Karpas-422 (cell line): ENCODE data around the gene NEDD4L. TPM values are rescaled to one million over a fixed set of nuclear protein-coding genes. Genes with fewer than 3 reads are reported as not detected.

ENCODE experiments used
- DNase-seq: peaks from one replicate; pipeline ENCODE4 v3.0.0-alpha.2; 2015
- H2AFZ ChIP-seq: fragments of 200-600 bp; sonication (generic); 2 replicates; pipeline ENCODE4 v1.6.1; 2014; ENCODE audit warnings: antibody characterized with exemption, low read length, mixed read lengths
- H3K27ac ChIP-seq: fragments of 200-600 bp; sonication (generic); 2 replicates; pipeline ENCODE4 v1.5.1; 2014; ENCODE audit warnings: mild to moderate bottlenecking, low read length, moderate library complexity
- H3K27me3 ChIP-seq: fragments of 200-600 bp; sonication (generic); 2 replicates; pipeline ENCODE4 v1.6.1; 2014; ENCODE audit warnings: low read length, mixed read lengths
- H3K36me3 ChIP-seq: fragments of 200-600 bp; sonication (generic); 2 replicates; pipeline ENCODE4 v1.6.1; 2014; ENCODE audit warnings: low read length, mixed read lengths; ENCODE audit not compliant: insufficient read depth
- H3K4me1 ChIP-seq: fragments of 200-600 bp; sonication (generic); 2 replicates; pipeline ENCODE4 v1.6.1; 2014; ENCODE audit warnings: mild to moderate bottlenecking, low read length, mixed read lengths
- H3K4me2 ChIP-seq: fragments of 200-600 bp; sonication (generic); 2 replicates; pipeline ENCODE4 v1.6.1; 2014; ENCODE audit warnings: low read length, low read depth, mild to moderate bottlenecking; ENCODE audit not compliant: poor library complexity, severe bottlenecking
- H3K4me3 ChIP-seq: fragments of 200-600 bp; sonication (generic); 2 replicates; pipeline ENCODE4 v1.5.1; 2014; ENCODE audit warnings: mild to moderate bottlenecking, antibody characterized with exemption, low read length, mixed read lengths
- H3K79me2 ChIP-seq: fragments of 200-600 bp; sonication (generic); 2 replicates; pipeline ENCODE4 v1.6.1; 2014; ENCODE audit warnings: mild to moderate bottlenecking, low read length, mixed read lengths
- H3K9ac ChIP-seq: fragments of 200-600 bp; sonication (generic); 2 replicates; pipeline ENCODE4 v1.6.0; 2014; ENCODE audit warnings: low read length
- H3K9me2 ChIP-seq: fragments of 200-600 bp; sonication (generic), shearing (Covaris generic); replicated peaks from 2 replicates; pipeline ENCODE4 v1.6.0; 2014; ENCODE audit warnings: mild to moderate bottlenecking, low read length, moderate library complexity; ENCODE audit not compliant: insufficient read depth
- H3K9me3 ChIP-seq: fragments of 300-700, 200-600 bp; sonication (generic); 2 replicates; pipeline ENCODE4 v1.6.1; 2014; ENCODE audit warnings: low read length, mixed read lengths
- H4K20me1 ChIP-seq: fragments of 200-600 bp; sonication (generic); 2 replicates; pipeline ENCODE4 v1.6.1; 2014; ENCODE audit warnings: mild to moderate bottlenecking, antibody characterized with exemption, low read length, low read depth; ENCODE audit not compliant: insufficient read depth
- total RNA-seq: library from RNA; depleted of rRNA; stranded (reverse); fragments of >200 nt; shearing (Covaris generic); gene quantifications from 2 replicates; pipeline ENCODE4 v1.2.3, GENCODE V29; 2014; ENCODE audit warnings: low replicate concordance

The NEDD4L gene
- total RNA-seq, 1 experiment from 2014 or later: 17.1 TPM

DNA sequence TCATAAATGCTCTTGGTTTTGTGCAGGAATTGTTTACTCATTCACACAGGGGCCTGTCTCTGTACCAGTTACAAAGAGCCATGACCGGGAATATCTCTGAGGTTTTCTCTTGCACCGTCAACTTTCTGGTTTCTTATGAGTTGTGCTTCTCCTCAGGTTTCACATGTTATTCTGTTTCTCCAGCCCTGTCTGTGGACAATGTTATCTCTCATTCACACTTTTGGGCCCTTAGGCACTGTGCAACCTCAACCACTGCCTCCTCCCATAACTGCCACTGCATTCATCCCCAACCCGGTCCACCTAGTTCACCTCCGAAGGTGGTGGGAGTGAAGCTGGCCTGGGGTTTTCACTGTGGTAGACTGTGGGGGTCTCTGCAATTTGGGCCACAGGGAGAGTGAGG, 22.5 kb upstream of the NEDD4L start:
- H2AFZ ChIP-seq: no peak overlapping the region
- H3K27me3 ChIP-seq: no peaks in the 10 kb centered on the region
- peaks cover 8% of the 10 kb centered on the region for H3K9me3 ChIP-seq
- H3K36me3 ChIP-seq: no peaks in the 10 kb centered on the region
- H3K9ac ChIP-seq: no peak overlapping the region
- no peaks in the 10 kb centered on the region for H3K79me2 ChIP-seq
- no peaks in the 10 kb centered on the region for H4K20me1 ChIP-seq
- no peak for DNase-seq
- no peak overlapping the region for H3K4me2 ChIP-seq
- H3K4me3 ChIP-seq: no peak overlapping the region
- peaks cover 23% of the 10 kb centered on the region for H3K4me1 ChIP-seq
- no peaks in the 10 kb centered on the region for H3K9me2 ChIP-seq
- H3K27ac ChIP-seq: no peak overlapping the region

- H3K79me2 ChIP-seq: no peaks in the 10 kb centered on the region
- DNase-seq: no peak
- no peak overlapping the region for H3K4me3 ChIP-seq
- H3K36me3 ChIP-seq: no peaks in the 10 kb centered on the region
- H3K27ac ChIP-seq: no peak overlapping the region
- H3K9me2 ChIP-seq: no peaks in the 10 kb centered on the region
- no peak overlapping the region for H3K4me2 ChIP-seq
- peaks cover 31% of the 10 kb centered on the region for H3K4me1 ChIP-seq
- H3K9ac ChIP-seq: no peak overlapping the region
- H3K27me3 ChIP-seq: no peaks in the 10 kb centered on the region
- no peaks in the 10 kb centered on the region for H3K9me3 ChIP-seq
- H2AFZ ChIP-seq: no peak overlapping the region
- H4K20me1 ChIP-seq: no peaks in the 10 kb centered on the region
Measured at GRCh38 chr18:58023108-58023507, 20.9 kb upstream of the NEDD4L start.

DNA sequence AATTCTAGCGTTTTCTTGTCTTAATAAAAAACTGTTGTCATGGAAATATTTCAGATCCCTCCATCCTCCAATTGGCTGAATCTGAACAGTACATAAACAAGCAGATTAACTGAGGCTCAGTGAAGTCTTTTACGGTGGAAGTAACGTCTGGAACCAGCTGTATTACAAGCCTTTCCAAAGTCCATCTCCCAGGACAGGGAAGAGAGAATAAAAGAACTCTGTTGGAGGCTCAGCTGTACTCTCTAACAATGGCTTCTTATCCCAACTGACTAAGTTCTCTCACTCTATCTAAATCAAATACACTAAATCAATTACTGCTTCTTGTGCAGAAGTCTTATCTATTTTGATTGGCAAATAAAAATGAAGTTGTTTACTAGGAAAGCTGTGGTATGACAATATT, 19.9 kb upstream of the NEDD4L start:
- Histone ChIP-seq H3K36me3 (no peaks in the 10 kb centered on the region), H3K79me2 (no peaks in the 10 kb centered on the region), H3K27me3 (no peaks in the 10 kb centered on the region), H3K4me1 (peaks cover 28% of the 10 kb centered on the region), H3K27ac (no peak overlapping the region), H3K9me3 (no peaks in the 10 kb centered on the region), H4K20me1 (no peaks in the 10 kb centered on the region), H3K9ac (no peak overlapping the region), H3K9me2 (no peaks in the 10 kb centered on the region), H2AFZ (no peak overlapping the region), H3K4me3 (no peak overlapping the region), H3K4me2 (no peak overlapping the region)
- no peak for DNase-seq

DNA sequence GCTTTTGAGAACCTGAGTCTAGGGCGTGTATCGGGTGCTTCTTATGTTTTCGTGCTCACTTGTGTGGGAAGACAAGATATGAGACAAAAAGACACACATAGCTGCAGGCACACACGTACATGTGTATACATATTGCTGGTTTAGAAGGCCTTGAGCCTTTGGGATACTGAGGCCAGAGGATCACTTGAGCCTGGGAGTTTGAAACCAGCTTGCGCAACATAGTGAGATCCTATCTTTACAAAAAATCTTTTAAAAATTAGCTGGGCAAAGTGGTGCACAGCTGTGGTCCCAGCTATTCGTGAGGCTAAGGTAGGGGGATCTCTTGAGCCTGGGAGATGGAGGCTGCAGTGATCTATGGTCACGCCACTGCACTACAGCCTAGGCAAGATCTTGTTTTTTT, 18.8 kb upstream of the NEDD4L start:
- Histone ChIP-seq H3K36me3 (no peaks in the 10 kb centered on the region), H3K27me3 (no peaks in the 10 kb centered on the region), H2AFZ (no peak overlapping the region), H3K4me1 (peaks cover 17% of the 10 kb centered on the region), H3K79me2 (no peaks in the 10 kb centered on the region), H3K27ac (no peak overlapping the region), H3K4me3 (no peak overlapping the region), H3K9ac (no peak overlapping the region), H3K4me2 (no peak overlapping the region), H4K20me1 (no peaks in the 10 kb centered on the region), H3K9me2 (no peaks in the 10 kb centered on the region), H3K9me3 (no peaks in the 10 kb centered on the region)
- DNase-seq: no peak

- Histone ChIP-seq H3K79me2 (no peaks in the 10 kb centered on the region), H3K27me3 (no peaks in the 10 kb centered on the region), H3K36me3 (no peaks in the 10 kb centered on the region), H3K9me2 (no peaks in the 10 kb centered on the region), H3K4me2 (no peak overlapping the region), H4K20me1 (no peaks in the 10 kb centered on the region), H3K9ac (no peak overlapping the region), H2AFZ (no peak overlapping the region), H3K27ac (no peak overlapping the region), H3K4me3 (no peak overlapping the region), H3K4me1 (peaks cover 12% of the 10 kb centered on the region), H3K9me3 (no peaks in the 10 kb centered on the region)
- DNase-seq: no peak
Measured at GRCh38 chr18:58025733-58026132, 18.3 kb upstream of the NEDD4L start.

DNA sequence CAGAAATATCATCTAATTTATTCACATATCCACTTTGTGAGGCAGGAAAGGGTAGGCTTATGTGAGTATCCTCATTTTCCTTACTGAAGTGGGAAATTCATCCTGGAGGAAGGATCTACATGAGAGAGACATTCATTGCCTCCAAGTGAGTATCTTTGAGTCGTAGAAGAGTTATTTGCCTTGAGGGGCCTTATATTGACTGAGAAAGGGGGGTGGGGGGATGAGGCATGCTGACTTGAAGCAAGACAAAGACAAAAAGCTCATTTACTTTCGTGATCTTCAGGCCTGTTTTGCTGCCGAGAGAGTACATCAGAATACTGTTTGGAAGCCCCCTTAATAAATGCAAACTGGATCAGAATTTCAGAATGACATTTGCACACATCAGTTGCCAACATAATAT, 17.6 kb upstream of the NEDD4L start:
- H3K9me2 ChIP-seq: no peaks in the 10 kb centered on the region
- no peak overlapping the region for H3K4me2 ChIP-seq
- H2AFZ ChIP-seq: no peak overlapping the region
- DNase-seq: no peak
- H3K4me3 ChIP-seq: no peak overlapping the region
- H3K36me3 ChIP-seq: no peaks in the 10 kb centered on the region
- no peaks in the 10 kb centered on the region for H3K27me3 ChIP-seq
- peaks cover 9% of the 10 kb centered on the region for H3K4me1 ChIP-seq
- no peaks in the 10 kb centered on the region for H3K79me2 ChIP-seq
- H3K27ac ChIP-seq: no peak overlapping the region
- no peaks in the 10 kb centered on the region for H3K9me3 ChIP-seq
- no peaks in the 10 kb centered on the region for H4K20me1 ChIP-seq
- no peak overlapping the region for H3K9ac ChIP-seq

DNA sequence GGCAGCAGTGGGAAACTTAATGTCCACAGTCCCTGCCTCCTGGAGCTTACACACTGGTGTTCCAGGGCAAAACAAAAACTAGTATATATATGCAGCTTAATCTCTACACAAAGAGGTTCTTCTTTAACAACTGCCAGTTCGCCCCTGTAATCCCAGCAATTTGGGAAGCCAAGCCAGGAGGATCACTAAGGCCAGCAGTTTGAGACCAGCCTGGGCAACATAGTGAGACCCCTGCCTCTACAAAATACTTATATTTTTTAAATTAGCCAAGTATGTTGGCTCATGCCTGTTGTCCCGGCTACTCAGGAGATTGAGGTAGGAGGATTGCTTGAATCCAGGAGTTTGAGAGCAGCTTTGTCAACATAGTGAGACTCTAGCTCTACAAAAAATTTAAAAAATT, 17.2 kb upstream of the NEDD4L start:
- Histone ChIP-seq H3K79me2 (no peaks in the 10 kb centered on the region), H4K20me1 (no peaks in the 10 kb centered on the region), H3K36me3 (no peaks in the 10 kb centered on the region), H3K4me1 (peaks cover 9% of the 10 kb centered on the region), H2AFZ (no peak overlapping the region), H3K27me3 (no peaks in the 10 kb centered on the region), H3K4me3 (no peak overlapping the region), H3K9me2 (no peaks in the 10 kb centered on the region), H3K27ac (no peak overlapping the region), H3K9me3 (no peaks in the 10 kb centered on the region), H3K9ac (no peak overlapping the region), H3K4me2 (no peak overlapping the region)
- DNase-seq: no peak

DNA sequence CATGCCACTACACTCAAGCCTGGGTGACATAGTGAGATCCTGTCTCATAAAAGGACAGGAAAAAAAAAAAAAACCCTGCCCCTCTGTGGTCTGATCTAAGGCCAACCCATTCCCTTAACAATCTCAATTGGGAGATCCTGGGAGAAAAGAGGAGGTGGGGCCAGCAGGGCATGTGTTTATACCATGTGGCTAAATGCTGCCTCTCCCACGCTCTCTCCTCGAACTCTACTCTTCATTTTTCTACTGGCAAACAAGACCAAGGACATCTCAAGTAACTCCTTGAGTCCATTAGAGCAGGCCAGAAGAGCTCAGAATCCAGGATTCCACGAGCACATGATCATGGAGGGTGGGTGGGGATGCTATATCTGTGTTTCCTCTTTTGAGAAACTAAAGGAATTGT, 16.7 kb upstream of the NEDD4L start:
- Histone ChIP-seq H3K27ac (no peak overlapping the region), H4K20me1 (no peaks in the 10 kb centered on the region), H3K4me2 (no peak overlapping the region), H3K4me1 (peaks cover 9% of the 10 kb centered on the region), H3K27me3 (no peaks in the 10 kb centered on the region), H3K9me2 (no peaks in the 10 kb centered on the region), H3K79me2 (no peaks in the 10 kb centered on the region), H3K9me3 (no peaks in the 10 kb centered on the region), H3K36me3 (no peaks in the 10 kb centered on the region), H3K9ac (no peak overlapping the region), H2AFZ (no peak overlapping the region), H3K4me3 (no peak overlapping the region)
- DNase-seq: no peak
